GM18868 (cell line): Measurements from ENCODE around the gene ZNF487.
"Not testable (repeated sequence)": the region's sequence is repeated elsewhere in the genome, so short reads cannot be mapped to it uniquely, and the experiment has no call there.

Experiments used
- ATAC-seq: cut with Tn5 transposase; IDR thresholded peaks from one replicate; pipeline ENCODE4 v1.9.1; 2021; ENCODE audit warnings: mild to moderate bottlenecking, moderate library complexity; ENCODE audit not compliant: unreplicated experiment

The ZNF487 gene

GRCh38 chr10:43436291-43437140 is at the start of gene ZNF487:
TSS of gene ZNF487 (plus strand) at chr10:43437111. CDS start at chr10:43475814, 38,703 bp downstream.
- ATAC-seq = peak; percentile 95

GRCh38 chr10:43387678-43388032 is 49.3 kb upstream of the ZNF487 start:
- no peak for ATAC-seq

GRCh38 chr10:43389867-43390266 is 47.0 kb upstream of the ZNF487 start:
- no peak for ATAC-seq

GRCh38 chr10:43390333-43390732 is 46.6 kb upstream of the ZNF487 start:
- ATAC-seq = no peak

- no peak for ATAC-seq
Observed at GRCh38 chr10:43390759-43391158, 46.2 kb upstream of the ZNF487 start.

GRCh38 chr10:43391496-43391895 is 45.4 kb upstream of the ZNF487 start:
- no peak for ATAC-seq

GRCh38 chr10:43392748-43393147 is 44.2 kb upstream of the ZNF487 start:
- ATAC-seq = no peak

GRCh38 chr10:43393186-43393585 is 43.7 kb upstream of the ZNF487 start:
- ATAC-seq = not testable (repeated sequence)

- ATAC-seq = no peak
Observed at GRCh38 chr10:43393606-43394360, 43.1 kb upstream of the ZNF487 start.

GRCh38 chr10:43394868-43395267 is 42.0 kb upstream of the ZNF487 start:
- ATAC-seq = no peak

GRCh38 chr10:43395571-43396060 is 41.3 kb upstream of the ZNF487 start:
- ATAC-seq = no peak

- ATAC-seq = peak; percentile 52
Observed at GRCh38 chr10:43396061-43396927, 40.6 kb upstream of the ZNF487 start.

GRCh38 chr10:43396928-43397624 is 39.8 kb upstream of the ZNF487 start:
- peak; percentile 86 for ATAC-seq

- ATAC-seq = no peak
Observed at GRCh38 chr10:43398939-43399319, 38.0 kb upstream of the ZNF487 start.

GRCh38 chr10:43399320-43400310 is 37.3 kb upstream of the ZNF487 start:
- ATAC-seq = no peak

- no peak for ATAC-seq
Observed at GRCh38 chr10:43401627-43402026, 35.3 kb upstream of the ZNF487 start.

- ATAC-seq = no peak
Observed at GRCh38 chr10:43402176-43402575, 34.7 kb upstream of the ZNF487 start.

GRCh38 chr10:43402880-43403452 is 33.9 kb upstream of the ZNF487 start:
- ATAC-seq = no peak
